ENCODE measurements around the gene ADCY5.

ADCY5 gene

DNA sequence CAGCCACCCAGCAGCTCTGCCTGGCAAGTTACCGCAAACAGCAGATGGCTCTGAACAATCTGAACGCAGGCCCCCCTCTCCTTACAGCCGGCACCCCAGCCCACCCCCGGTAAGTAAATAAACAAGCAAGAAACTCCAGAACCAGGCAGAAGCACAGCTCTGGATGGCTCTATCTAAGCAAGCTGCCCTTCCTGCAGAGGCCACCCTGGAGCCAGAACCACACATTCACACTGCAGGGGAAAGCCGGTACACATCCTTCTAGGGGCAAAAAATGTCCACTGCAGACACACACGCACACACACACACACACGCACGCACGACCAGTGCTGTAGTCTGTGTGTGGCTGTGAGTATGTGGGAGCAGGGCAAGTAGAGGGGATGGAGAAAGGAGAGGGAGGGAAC, 63.9 kb downstream of the ADCY5 start:
- no peak for DNase-seq

DNA sequence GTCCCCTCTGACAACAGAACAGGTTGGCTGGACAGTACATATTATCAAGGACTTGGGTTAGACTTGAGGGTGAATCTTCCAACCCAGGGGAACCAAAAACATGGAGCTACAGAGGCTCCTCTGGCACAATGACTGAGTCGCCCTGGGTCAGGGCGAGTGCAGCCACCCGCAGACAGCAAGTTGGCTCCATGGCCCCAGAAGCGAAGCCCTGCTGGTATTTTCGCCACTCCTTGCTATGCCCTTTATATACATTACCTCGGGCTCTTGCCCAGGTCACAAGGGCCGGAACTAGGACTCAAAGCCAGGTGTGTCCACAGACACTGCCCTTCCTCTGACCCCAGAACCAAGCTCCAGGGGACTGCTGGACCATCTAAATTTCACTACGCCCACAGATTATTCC, 64.6 kb downstream of the ADCY5 start:
- no peak for DNase-seq

DNA sequence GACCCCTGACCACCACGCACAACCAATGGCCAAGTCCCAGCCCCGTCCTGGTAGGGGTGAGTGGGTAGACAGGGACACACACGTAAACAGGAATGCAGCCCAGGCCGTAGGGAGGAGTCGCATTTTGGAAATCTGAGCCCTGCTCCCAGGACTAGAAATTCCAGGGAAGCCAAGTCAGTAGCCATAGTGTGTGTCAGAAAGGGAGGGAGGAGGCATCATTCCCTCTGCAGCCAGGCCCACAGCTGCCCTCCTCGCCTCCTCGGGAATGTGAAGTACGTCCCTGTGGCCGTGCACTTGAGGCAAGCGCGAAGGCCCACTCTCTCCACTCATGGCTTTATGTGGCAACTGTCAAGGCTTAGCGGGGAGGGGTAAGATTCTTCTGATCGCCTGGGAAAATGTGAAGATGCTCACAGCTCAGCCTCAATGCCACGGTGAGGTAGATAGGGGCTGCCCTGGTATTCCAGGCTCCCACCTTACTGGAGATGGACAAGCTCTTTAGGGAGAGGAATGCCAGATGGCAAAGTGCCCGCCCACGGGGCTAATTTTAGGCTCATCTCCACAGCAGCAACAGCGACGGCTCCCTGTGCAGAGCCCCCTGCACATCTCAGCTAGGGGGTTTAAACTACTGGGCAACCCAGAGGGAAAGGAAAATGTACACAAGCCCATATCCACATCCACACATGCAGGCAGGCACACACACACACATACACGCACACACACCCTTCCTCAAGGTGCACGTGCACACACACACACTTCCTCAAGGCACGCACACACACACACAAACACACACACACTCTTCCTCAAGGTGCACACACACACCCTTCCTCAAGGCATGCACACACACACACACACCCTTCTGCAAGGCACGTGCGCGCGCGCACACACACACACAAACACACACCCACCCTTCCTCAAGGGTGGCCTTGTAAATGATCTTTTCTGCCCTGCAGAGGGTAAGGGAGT, 65.5 kb downstream of the ADCY5 start:
- DNase-seq = no peak

DNA sequence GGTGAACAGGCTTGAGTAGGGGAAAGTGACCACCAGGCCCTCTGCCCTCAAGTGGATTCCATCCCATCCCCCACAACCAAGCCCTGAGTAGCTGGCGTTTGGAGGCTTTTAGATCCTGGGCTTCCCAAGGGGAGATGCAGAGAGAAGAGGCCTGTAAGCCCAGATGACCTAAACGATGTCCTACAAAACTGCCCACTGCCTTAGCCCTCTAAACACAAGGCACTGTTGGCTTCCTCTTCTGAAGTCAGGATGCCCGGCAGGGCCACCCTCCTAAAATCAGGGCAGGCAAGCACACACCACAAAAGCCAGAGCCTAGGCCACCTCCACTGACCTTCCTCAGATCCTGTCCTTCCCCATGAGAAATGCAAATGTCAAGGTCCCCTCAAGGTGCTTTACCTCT, 68.6 kb downstream of the ADCY5 start:
- DNase-seq = no peak

DNA sequence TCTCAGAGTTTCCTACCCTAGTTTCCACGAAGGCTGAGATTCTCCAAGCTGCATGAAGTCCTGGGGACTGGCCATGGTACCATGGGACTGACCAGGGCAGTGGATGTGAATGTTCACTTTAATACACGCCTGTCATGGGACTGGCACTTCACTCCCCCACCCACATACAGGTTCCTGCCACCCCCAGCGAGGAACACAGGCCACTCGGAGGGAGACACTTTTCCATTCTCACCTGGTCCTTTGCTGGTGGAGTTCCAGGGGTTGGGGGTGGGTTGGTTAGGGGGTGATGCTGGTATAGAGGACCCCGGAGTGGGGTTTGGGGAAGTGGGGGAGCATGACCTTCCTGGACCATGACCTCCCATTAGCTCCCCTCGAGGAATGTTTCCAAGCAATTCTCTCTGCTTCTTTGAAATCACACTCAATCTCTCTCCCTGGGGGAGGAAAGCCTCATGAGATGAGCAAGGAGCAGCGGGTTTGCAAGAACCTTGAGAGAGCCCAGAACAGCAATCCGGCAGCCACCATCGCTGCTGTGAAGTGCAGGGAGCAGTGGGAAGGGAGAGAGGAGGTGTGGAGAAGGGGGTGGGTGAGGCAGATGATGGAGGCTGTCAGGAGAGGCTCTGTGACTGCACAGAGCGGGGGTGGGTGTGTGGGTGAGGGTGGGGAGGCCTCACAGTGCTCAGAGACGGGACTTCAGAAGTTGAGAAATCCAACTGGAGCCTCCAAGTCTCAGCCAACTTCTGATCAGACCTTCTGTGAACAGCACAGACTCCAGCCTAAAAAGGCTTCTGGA, 69.7 kb downstream of the ADCY5 start:
- no peak for DNase-seq

DNA sequence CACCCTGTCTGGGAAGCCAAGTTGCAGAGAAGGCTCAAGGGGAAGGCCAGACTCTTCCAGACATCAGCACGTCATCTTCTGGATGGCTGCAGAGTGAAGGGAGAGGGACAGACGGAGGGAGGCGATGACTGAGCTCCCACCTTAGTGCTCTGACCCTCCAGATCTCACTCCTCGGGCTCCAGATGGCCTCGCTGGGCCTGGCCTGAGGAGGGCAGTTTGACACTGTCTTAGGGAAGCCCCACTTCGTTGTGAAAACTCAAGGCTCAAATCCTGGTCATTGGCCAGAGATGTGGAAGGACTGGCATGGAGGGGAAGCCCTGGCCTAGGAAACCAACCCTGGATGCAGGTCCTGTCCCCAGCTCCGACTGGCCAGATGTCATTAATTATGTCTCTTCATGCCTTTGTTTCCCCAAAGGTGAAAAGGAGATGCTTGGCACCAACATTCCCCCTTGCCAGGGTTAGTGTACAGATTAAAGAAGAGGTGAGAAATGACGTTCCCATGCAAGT, 70.4 kb downstream of the ADCY5 start:
- no peak for DNase-seq

DNA sequence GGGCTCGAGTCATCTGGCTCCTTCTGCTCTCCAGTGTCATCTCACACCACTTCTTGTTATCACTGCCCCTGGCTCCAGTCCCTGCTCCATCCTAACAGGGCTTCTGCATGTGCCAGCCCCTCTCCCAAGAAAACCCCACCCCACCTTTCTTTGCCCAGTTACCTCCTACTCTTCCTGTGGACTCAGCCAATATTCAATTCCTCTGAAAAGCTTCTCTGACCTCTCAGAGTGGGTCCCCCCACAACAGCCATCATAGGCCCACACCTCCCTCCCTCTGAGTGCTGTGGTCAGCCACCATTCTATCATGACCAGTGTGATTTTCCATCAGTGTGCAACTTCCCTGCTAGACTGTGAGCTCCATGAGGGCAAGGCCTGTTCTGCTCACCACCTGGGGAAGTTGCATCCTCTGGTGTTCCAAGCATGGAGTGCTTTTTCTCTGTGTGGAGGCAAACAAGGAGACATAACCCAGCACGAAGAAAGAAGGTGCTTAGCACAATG, 71.6 kb downstream of the ADCY5 start:
- no peak for DNase-seq

DNA sequence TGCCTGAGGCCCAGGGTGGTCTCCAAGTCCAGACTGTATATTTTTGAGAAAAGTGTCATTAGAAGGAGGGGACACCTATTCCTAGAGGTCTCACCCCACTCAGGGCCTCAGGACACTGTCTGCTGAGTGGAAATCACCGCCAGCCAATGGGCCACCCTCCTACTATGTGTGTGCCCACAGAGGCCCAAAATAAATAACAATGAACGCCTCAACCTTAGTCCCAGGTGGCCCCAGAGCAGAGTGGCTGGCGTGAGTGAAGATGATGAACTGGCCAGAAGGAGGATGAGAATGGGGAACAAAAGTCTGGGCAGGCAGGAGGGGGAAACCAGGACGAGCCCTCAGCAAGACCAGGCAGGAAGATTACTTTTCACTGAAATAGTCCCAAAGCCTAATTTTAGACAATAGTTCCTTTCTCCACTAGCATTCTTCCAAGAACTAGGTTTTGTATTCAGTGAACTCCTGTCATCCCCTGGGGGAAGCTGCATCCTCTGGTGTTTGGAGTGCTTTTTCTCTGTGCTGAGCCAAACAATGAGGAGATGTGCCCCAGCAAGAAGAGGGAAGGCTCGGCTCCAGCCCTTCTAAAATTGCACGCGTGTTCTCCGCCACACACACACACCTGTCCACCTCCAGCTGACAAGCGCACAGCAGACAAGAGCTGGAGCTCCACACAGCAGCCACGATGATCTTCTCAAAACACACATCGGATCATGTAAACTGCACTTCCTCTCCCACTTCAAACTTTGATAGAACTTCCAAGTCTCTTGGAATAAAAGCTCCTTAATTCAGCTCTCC, 72.2 kb downstream of the ADCY5 start:
- DNase-seq = no peak

DNA sequence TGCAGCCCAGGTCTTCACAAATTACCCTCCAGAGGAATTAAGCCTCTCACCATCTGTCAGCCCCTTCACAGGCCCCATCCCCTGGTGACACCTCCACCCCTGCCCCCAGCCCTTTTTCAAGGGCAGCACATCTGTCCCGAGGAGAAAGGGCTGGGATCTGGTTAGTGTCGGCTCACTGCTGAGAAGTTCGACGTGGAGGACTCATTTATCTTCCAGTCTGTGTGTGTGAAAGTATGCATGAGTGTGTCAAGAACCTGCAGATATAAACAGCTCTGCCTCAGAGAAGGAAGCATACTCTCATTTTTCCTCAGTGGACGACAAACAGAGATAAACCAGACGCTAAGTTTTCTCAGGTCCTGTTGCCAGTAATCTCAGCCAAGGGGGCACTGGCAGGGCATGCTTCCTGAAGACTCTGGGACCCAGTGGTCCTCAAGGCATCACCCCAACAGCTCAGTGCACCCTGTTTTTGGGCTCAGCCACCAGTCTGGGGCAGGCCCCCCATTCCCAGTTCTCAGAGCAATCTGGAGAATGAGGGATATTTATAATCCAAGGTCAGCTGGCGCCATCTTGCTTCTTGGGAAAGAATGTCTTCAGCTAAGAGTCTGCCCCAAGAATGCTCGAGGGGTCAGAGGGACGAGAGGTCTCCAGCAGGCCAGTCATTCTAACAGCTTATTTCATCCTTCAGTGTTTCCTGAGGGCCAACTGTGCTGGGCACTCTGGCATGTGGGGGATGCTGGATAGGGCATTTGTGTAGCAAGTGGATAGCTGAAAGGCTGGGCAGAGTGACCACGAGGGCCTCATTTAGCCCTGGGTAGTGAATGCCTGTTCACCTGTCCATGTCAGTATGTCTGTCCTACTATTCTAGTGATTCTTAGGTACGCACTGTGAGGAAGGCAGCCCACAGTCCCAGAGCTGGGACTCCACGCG, 73.6 kb downstream of the ADCY5 start:
- no peak for DNase-seq

DNA sequence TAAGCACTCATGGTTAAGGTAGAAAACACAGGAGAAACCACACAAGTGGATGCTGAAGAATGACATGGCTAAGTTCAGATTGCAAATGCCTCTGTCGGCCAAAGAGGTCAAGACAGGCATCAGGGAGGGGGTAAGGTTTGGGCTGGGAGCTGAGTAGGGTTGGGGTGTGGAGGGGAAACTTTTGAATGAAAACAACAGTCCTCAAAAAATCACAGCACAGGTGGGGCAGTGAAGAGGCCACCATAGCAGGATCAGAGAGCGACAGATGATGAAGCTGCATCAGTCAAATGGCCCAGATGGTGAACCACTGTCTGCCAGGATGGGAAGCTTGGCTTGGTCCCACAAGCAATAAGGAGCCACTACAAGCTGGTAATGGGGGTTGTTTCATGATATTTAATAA, 74.9 kb downstream of the ADCY5 start:
- no peak for DNase-seq

DNA sequence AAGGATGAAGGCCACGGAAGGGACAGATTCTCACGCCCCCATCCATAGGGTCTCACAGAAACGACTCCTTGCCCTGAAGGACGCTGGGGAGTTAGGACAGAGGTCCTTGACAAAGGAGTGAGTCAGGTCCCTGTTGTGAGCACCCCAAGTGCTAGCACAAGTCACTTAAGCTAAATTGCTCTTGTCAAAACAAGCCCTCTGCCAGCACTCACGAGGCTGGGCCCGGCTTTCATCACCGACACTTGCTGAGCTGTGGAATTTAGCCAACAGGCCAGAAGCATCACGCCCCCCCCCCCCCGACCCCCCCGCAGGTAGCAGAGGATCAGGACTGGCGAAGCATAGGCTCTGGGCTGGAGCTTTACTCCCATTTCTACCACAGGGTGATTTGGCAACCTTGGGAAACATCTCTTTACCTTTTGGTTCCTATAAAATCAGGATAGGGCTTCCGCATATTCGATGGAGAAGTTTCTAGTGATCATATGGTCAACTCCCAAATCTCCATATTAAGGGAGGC, 75.4 kb downstream of the ADCY5 start:
- no peak for DNase-seq

DNA sequence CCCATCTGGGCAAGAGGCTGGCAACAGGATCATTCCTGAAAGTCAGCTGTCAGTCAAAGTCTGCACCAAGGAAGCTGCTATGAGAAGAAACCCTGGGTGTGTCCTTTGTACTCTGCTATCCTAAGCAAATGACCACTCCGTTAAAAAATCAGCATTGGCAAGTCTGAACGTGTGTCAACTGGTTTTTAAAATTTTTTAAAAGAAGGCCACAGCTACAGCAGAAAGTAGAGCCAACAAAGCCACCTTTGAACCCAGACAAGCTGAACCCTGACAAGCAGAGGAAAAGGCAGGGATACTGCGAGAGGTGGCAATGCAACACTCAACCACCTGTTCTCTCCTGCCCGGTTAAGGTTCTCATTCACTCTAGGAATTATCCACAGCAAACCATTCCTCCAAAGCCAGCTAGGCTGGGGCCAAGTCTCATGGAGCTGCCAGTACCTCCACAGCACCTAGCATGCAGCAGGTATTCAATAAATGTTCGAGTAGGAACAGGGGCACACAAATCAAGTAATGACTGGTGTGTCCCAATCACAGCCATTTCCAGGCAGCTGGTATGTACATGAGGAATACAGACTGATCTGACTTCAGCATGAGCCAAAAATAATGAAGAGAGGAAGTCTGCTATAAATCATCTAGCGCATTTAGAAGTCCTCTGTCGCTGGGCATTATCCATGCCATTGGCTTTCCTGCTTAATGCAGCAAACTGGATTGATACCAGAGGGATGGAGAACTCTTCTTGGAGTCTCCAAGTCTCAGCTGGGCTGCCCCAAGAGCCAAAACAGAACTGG, 76.0 kb downstream of the ADCY5 start:
- DNase-seq = no peak

DNA sequence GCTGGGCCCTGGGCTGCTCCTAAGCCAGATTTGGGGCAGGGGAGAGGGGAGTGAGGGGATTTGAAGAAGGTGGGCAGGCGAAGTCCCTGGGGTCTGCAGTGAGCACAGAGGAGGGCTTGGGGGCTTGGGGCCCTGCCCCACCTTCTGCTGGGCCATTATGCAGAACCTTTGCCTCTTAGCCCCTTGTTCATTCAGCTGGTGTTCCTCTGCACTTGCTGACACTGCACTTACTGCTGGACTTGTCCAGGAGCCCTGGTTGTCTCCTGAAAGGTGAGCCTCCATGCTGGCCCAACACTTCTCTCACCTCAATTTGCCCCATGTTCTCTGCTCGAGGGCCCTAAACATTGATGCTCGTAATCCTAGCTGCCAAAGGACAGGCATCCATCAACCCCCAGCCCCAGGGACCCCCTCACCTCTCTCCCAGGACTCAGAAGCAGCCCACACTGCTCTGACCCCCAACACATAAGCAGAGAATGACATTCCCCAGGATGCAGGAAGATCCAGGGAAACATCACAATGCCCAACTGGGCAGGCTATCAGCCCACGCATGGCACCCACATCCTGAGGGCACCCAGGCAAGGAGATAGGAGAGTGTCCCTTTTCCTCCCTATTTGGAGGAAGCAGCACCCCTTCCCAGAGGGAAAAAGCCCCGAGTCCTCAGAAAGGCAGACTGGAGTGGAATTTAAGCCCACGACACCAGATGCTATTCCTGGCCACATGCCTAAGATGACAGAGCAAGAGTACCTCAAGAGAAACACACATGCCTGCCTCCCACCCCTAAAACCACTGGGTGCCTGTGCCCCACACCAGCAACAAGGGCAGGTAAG, 76.8 kb downstream of the ADCY5 start:
- DNase-seq = no peak

DNA sequence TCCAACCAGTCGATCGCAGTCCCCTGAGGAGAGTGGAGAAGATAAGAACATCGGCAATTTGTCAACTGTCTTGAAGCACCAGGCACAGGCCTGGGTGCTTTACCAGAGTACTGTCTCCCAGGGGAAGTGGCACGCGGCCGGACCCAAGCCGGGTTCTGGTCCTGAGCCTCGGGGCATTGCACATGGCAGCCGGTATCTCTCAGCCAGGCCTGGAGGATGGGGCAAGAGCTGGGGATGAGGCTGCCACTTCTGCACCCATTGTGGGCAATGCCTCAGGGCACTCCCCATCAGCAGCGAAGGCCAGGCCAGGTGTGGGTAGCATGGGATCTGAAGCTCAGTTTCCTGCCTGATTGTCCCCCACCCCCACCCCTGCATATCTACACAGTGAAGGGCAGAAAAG, 77.5 kb downstream of the ADCY5 start:
- no peak for DNase-seq

DNA sequence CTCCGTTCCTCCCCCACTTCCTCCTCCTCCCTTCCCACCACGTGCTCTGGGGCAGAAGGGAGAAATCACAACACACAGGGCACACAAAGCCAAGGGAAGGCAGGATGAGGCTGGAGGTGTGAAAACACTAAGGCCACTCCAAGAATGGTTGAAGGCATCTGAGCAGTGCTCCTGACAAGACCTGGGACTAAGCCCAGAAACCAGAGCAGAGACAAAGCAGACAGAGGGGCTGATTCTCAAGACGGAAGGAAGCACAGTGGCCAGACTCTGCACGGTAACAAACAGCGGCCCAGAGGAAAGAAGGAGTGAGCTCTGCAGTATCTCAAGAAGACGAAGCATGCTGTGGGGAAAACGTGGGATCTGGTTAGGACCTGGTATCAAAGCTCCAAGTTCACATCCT, 78.1 kb downstream of the ADCY5 start:
- no peak for DNase-seq

DNA sequence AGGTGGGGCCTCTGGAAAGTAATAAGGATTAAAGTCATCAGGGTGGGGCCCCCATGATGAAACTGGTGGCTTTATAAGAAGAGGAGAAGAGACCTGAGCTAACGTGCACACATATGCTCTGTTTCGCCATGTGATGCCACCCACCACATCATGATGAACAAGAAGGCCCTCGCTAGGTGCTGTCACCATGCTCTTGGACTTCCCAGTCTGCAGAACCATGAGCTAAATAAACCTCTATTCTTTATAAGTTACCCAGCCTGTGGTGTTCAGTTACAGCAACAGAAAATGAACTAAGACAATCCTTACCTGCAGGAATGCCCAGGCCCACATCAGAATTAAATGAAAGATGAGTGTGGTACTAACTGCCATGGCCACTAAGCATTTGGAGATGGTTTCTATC, 79.8 kb downstream of the ADCY5 start:
- DNase-seq = no peak

DNA sequence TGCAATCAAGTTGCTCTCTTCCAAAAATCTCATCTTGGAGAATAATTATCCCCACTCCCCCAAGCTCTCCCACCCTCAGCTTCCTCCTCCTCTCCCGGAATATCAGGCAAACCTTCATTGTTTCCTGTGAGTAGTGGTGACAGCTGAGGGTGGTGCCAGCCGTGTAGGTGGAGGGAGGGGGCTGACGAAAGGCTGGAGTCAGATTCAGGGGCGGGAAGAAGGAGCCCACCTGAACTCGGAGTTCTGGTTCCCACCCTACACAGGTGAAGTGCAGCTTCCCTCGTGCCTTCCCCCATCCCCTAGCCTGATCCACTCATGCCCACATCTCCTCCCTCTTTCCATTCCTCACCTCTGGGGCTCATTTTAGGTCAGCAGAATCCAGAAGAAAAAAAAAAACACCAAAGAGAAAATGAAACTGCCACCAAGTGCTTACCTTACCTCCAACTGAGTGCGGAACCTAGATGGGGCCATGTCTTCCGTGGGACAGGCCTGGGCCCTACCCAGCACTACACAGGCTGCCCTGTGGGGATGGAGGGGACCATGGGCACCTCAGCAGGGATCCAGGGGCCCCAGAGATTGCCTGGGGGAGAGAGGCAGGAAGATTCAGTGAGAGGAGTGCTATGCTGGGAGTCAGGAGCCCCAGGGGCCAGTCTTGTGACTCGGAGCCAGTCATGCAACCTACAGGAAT, 81.3 kb downstream of the ADCY5 start:
- no peak for DNase-seq

DNA sequence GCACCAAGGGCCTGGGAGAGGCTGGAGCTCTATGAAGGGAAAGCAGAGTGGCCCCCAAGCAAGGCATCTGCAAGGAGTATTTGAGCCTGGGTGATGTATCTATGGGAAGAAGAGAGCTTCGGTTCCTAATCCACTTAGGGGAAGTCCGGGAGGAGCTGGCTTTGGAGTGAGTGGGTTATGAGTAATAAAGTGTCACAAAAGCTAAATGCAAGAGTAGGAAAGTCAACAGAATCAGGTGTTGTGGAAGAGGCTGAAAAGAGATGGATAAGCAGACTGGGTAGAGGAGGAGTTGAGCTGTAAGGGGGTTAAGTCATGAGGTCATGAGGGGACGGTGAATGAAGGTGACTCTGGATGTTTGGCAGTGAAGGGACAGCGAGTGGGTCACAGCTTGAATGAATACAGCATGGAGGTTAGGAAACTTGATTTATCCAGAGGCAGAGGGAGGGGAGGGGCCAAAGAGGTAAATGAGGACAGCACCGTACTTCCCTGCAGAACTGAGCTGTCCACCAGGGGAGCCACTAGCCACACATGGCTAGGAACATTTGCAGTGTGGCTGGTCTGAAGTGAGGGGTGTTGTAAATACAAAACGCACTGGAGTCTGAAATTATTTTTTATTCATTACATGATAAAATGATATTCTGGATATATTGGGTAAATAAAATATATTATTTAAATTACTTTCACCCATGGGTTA, 83.3 kb downstream of the ADCY5 start:
- DNase-seq = no peak

Measured in left hindlimb (tissue), 1 donor.